GM12878 (cell line): ENCODE measurements around the gene KCNA5. TPM values are rescaled to one million over a fixed set of nuclear protein-coding genes. Genes with fewer than 3 reads are reported as not detected.

Source experiments
- ATAC-seq: fragments of 200-7000 bp; cut with Tn5 transposase; 3 replicates; pipeline ENCODE4 v1.9.1; 2020; ENCODE audit warnings: mild to moderate bottlenecking, moderate library complexity
- BruUV-seq: library from RNA; stranded (reverse); fragments of 400-500 nt; replicated peaks from 2 replicates; lab custom pipeline; 2021; lab: Mats Ljungman, UMichigan
- CTCF ChIA-PET: fragments of 300-600 bp; sonication (Branson Sonifier 250); formaldehyde crosslinking; extraction: SDS; loops from one replicate; lab custom pipeline; 2021; ENCODE audit warnings: inconsistent platforms; lab: Yijun Ruan, JAX
- POLR2A ChIA-PET: fragments of 350-600 bp; formaldehyde crosslinking; extraction: SDS; loops from one replicate; lab custom pipeline; 2021; ENCODE audit warnings: inconsistent platforms; lab: Charles Lee
- RAD21 ChIA-PET: fragments of 300-600 bp; sonication (Branson Sonifier 250); formaldehyde crosslinking; loops from one replicate; lab custom pipeline; 2023; ENCODE audit warnings: antibody characterized with exemption; ENCODE audit not compliant: unreplicated experiment; lab: Charles Lee
- SMC1A ChIA-PET: fragments of 300-600 bp; sonication (Branson Sonifier 250); formaldehyde crosslinking; loops from one replicate; lab custom pipeline; 2023; ENCODE audit not compliant: unreplicated experiment, uncharacterized antibody; lab: Charles Lee
- DNase-seq: peaks from one replicate; pipeline ENCODE4 v3.0.0-alpha.2; 2011; ENCODE audit warnings: low read depth, low spot score
- FAIRE-seq: peaks from 3 replicates; lab custom pipeline; 2011; peaks lifted over from hg19 to GRCh38; lab: Jason Lieb, UNC
- H2AFZ ChIP-seq: 2 replicates; pipeline ENCODE4 v1.6.0; 2011; ENCODE audit warnings: low read depth, low read length, control low read depth; ENCODE audit not compliant: control insufficient read depth
- H3K27ac ChIP-seq: 2 replicates; pipeline ENCODE4 v1.5.1; 2011; ENCODE audit warnings: control low read depth; ENCODE audit not compliant: control insufficient read depth, insufficient read depth
- H3K27me3 ChIP-seq, 2 experiments: replicated peaks in 1 of 2; 2 replicates each; pipeline versions ENCODE4 v1.6.0 to v1.6.1; 2011; ENCODE audit warnings: low read length in 1 of 2; ENCODE audit not compliant: control insufficient read depth in 2 of 2, insufficient read depth in 2 of 2
- H3K36me3 ChIP-seq, 2 experiments: 2 replicates each; pipeline ENCODE4 v1.5.1; 2011; ENCODE audit warnings: low read length in 1 of 2; ENCODE audit not compliant: control insufficient read depth in 2 of 2, insufficient read depth in 2 of 2
- H3K4me1 ChIP-seq: 2 replicates; pipeline ENCODE4 v1.6.1; 2011; ENCODE audit warnings: mild to moderate bottlenecking, low read length, moderate library complexity, mixed read lengths; ENCODE audit not compliant: control insufficient read depth, insufficient read depth
- H3K4me2 ChIP-seq: 2 replicates; pipeline ENCODE4 v1.6.0; 2011; ENCODE audit warnings: control low read depth; ENCODE audit not compliant: control insufficient read depth, insufficient read depth
- H3K4me3 ChIP-seq: fragments of 200-600 bp; sonication (generic); 2 replicates; pipeline ENCODE4 v1.5.1; 2016
- H3K79me2 ChIP-seq: 2 replicates; pipeline ENCODE4 v1.6.0; 2011; ENCODE audit warnings: low read length; ENCODE audit not compliant: control insufficient read depth, insufficient read depth
- H3K9ac ChIP-seq: 2 replicates; pipeline ENCODE4 v1.8.0; 2011; ENCODE audit warnings: low read length, control low read depth, mixed read lengths; ENCODE audit not compliant: control insufficient read depth, insufficient read depth
- H3K9me3 ChIP-seq: replicated peaks from 3 replicates; pipeline ENCODE4 v1.5.1; 2011; ENCODE audit warnings: mild to moderate bottlenecking, low read length; ENCODE audit not compliant: control insufficient read depth, insufficient read depth
- H4K20me1 ChIP-seq: 2 replicates; pipeline ENCODE4 v1.6.0; 2011; ENCODE audit not compliant: control insufficient read depth, insufficient read depth
- ETV6 ChIP-seq, 2 experiments: fragments of 450-650 bp in 1 of 2; IDR thresholded peaks in 1 of 2; conservative IDR thresholded peaks in 1 of 2; 2 replicates each; pipeline ENCODE4 v1.6.1; 2014; ENCODE audit warnings: antibody characterized with exemption in 1 of 2, borderline replicate concordance in 1 of 2, low read depth in 1 of 2, mild to moderate bottlenecking in 1 of 2, moderate library complexity in 1 of 2
- RCOR1 ChIP-seq: conservative IDR thresholded peaks from 2 replicates; pipeline ENCODE4 v1.6.1; 2012; ENCODE audit warnings: low read depth, low read length, improper control_type of control experiment
- SMAD1 ChIP-seq: fragments of 450-650 bp; IDR thresholded peaks from 2 replicates; pipeline ENCODE4 v1.6.1; 2018; ENCODE audit warnings: mild to moderate bottlenecking, low read depth; ENCODE audit not compliant: partially characterized antibody
- YY1 ChIP-seq: IDR thresholded peaks from 2 replicates; pipeline ENCODE4 v1.6.1; 2011; ENCODE audit warnings: low read depth, mild to moderate bottlenecking, low read length
- ZZZ3 ChIP-seq: IDR thresholded peaks from 2 replicates; pipeline ENCODE4 v1.6.1; 2011; ENCODE audit warnings: low read depth; ENCODE audit not compliant: control insufficient read depth, insufficient read length
- WGBS: methylation state at CpG from one replicate; pipeline ENCODE4 v1.1.6; 2016; ENCODE audit warnings: low lambda C conversion rate; ENCODE audit not compliant: insufficient replicate concordance, insufficient coverage; ENCODE audit errors: missing lambda C conversion rate; 5-methylcytosine and 5-hydroxymethylcytosine counted together
- in situ Hi-C: fragments of 300-500 bp; cut with MboI; formaldehyde crosslinking; loops from 9 replicates; pipeline ENCODE4 v1.14.3; 2018; ENCODE audit warnings: mixed read lengths
- intact Hi-C: fragments of 100-400 bp; cut with micrococcal nuclease; formaldehyde crosslinking; loops from one replicate; pipeline ENCODE4 v1.14.2; 2022; ENCODE audit not compliant: unreplicated experiment
- polyA plus RNA-seq, 11 experiments: library from polyadenylated mRNA; depleted of rRNA in 4 of 11; unstranded in 6 of 11; stranded (reverse) in 5 of 11; fragments of >200 nt; fragmentation: Nextera tagmentation in 4 of 11; fragmentation: Illumina TruSeq in 1 of 11; extraction: Ambion mirVana in 4 of 11; extraction: Trizol in 1 of 11; gene quantifications; 1 replicate in 1 of 11; 2 replicates in 10 of 11; pipeline versions ENCODE4 v1.2.1 to v1.2.3, GENCODE V29; 2011 to 2016; ENCODE audit warnings: inconsistent platforms in 2 of 11, missing spikeins in 2 of 11, low read depth in 1 of 11
- total RNA-seq, 4 experiments: library from RNA; depleted of rRNA in 3 of 4; stranded (reverse); fragments of >200 nt in 3 of 4; fragmentation: Illumina TruSeq in 1 of 4; extraction: Trizol in 1 of 4; gene quantifications; 2 replicates each; pipeline versions ENCODE4 v1.2.1 to v1.2.3, GENCODE V29; 2013 to 2021
- TF ChIP-seq, protein P1 (sequence below): fragments of 450-650 bp; IDR thresholded peaks from 2 replicates; pipeline ENCODE4 v1.6.1; 2014; ENCODE audit warnings: mild to moderate bottlenecking
- TF ChIP-seq, protein P2 (sequence below): IDR thresholded peaks from 2 replicates; pipeline ENCODE4 v1.6.1; 2012; ENCODE audit warnings: low read depth, low read length, improper control_type of control experiment
- TF ChIP-seq, protein P3 (sequence below): fragments of 450-650 bp; IDR thresholded peaks from 2 replicates; pipeline ENCODE4 v1.6.1; 2017; ENCODE audit warnings: low read depth, mild to moderate bottlenecking, moderate library complexity
- TF ChIP-seq, protein P4 (sequence below): IDR thresholded peaks from 2 replicates; pipeline ENCODE4 v1.6.1; 2012; ENCODE audit warnings: low read depth, low read length, improper control_type of control experiment

KCNA5 gene
- total and polyA plus RNA-seq, 10 of the 15 experiments (the other 5 are each of a cell fraction or from before 2014, with no cell fraction given), result 0.11 to 0.56 (median 0.19) TPM; not detected in 4

DNA sequence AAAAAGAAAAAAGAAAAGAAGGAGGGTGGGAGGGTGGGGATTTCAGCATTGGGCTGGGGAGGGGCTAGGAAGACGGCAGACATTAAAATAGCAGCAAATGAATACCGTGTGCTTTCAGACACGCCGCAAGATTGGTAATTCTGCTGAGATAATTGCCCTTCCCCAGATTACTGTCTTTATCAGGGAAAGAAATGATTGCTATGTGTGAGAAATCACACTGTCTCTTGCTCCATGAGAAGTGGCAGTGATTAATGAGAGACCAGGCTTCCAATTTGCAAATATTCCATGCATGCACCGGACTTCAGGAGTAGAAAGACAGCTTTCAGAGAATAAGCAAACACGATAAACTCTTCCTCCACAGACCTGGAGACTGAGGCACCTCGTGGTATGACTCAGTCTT, 7.6 kb upstream of the KCNA5 start:
- ChIA-PET POLR2A (no interaction called here), CTCF (interaction anchor here (1.0 kb wide), 1 partner anchor 179 kb away, joined by 3 read pairs; no protein-coding TSS in a partner anchor), RAD21 (no interaction called here)
- ATAC-seq (no peak), DNase-seq (no peak)
- WGBS, result 69% methylated on average over 7 of the region's 7 CpGs
- H4K20me1 ChIP-seq, result no peaks in the 10 kb centered on the region
- H3K4me2 ChIP-seq, result no peak overlapping the region
- H3K9me3 ChIP-seq, result no peaks in the 10 kb centered on the region
- H3K27me3 ChIP-seq, result 0 out of 4 replicates have a peak, but pooled peaks cover 0 to 1% of the 10 kb centered on the region in 2 experiments
- in situ Hi-C loops, result no loop called here
- no peak overlapping the region for H3K9ac ChIP-seq
- H3K79me2 ChIP-seq, result no peaks in the 10 kb centered on the region
- BruUV-seq, result no TSS peak
- no peak overlapping the region for H3K27ac ChIP-seq
- no peak overlapping the region for H2AFZ ChIP-seq
- H3K4me1 ChIP-seq, result peaks cover 11% of the 10 kb centered on the region
- intact Hi-C loops, result no loop called here
- no peaks in the 10 kb centered on the region for H3K36me3 ChIP-seq
- H3K4me3 ChIP-seq, result no peak overlapping the region
- TF ChIP-seq, protein P1, sequence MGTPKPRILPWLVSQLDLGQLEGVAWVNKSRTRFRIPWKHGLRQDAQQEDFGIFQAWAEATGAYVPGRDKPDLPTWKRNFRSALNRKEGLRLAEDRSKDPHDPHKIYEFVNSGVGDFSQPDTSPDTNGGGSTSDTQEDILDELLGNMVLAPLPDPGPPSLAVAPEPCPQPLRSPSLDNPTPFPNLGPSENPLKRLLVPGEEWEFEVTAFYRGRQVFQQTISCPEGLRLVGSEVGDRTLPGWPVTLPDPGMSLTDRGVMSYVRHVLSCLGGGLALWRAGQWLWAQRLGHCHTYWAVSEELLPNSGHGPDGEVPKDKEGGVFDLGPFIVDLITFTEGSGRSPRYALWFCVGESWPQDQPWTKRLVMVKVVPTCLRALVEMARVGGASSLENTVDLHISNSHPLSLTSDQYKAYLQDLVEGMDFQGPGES, result no peak
- TF ChIP-seq, all 136 proteins: peak for 0
- SMC1A ChIA-PET, result no interaction called here
- no peak for FAIRE-seq

DNA sequence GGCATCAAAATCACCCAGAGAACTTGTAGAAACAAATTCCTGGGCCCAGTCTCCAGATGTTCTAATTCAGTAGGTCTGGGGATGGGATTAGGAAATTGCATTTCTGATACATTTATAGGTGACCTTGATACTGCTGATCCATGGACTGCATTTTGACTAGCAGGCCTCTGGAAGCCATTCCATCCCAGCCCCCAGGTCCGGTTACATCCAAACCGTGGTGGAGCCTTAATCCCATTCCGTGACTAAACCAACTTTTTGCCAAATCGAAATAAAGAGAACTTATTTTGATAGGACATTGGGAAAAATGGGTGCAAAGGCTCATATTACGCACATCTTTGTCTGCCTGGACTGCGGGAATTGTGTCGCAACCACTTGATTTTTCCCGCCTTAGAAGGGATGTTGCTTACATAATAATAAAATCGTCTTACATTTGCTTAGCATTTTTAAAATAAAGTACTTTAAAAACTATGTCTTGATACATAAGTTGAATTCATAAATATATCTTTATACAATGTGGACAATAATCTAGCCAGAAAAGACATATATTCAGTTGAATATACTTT, 5.8 kb upstream of the KCNA5 start:
- ChIA-PET POLR2A (no interaction called here), RAD21 (no interaction called here), SMC1A (no interaction called here), CTCF (no interaction called here)
- H2AFZ ChIP-seq, result no peak overlapping the region
- in situ Hi-C loops, result no loop called here
- intact Hi-C loops, result no loop called here
- no peaks in the 10 kb centered on the region for H3K9me3 ChIP-seq
- H3K4me1 ChIP-seq, result peaks cover 14% of the 10 kb centered on the region
- no peak for ATAC-seq
- no peak for DNase-seq
- H3K79me2 ChIP-seq, result no peaks in the 10 kb centered on the region
- no peaks in the 10 kb centered on the region for H4K20me1 ChIP-seq
- no peak for FAIRE-seq
- WGBS, result 48% methylated on average over 9 of the region's 9 CpGs
- no peak overlapping the region for H3K27ac ChIP-seq
- H3K36me3 ChIP-seq, result no peaks in the 10 kb centered on the region
- no peak overlapping the region for H3K4me3 ChIP-seq
- peaks cover 0 to 6% of the 10 kb centered on the region in 2 experiments; a peak in 2 of 4 replicates for H3K27me3 ChIP-seq
- H3K9ac ChIP-seq, result no peak overlapping the region
- no TSS peak for BruUV-seq
- H3K4me2 ChIP-seq, result no peak overlapping the region
- TF ChIP-seq RCOR1 (no peak), SMAD1 (no peak), YY1 (no peak), ETV6 (conservative IDR thresholded peaks at IDR 0.05 in 1 of 2, IDR thresholded peaks at IDR 0.05 in 1 of 2; ENCODE audit: borderline replicate concordance in 1 of 2, low read depth in 1 of 2) (no peak), ZZZ3 (no peak)
- TF ChIP-seq, protein P2, sequence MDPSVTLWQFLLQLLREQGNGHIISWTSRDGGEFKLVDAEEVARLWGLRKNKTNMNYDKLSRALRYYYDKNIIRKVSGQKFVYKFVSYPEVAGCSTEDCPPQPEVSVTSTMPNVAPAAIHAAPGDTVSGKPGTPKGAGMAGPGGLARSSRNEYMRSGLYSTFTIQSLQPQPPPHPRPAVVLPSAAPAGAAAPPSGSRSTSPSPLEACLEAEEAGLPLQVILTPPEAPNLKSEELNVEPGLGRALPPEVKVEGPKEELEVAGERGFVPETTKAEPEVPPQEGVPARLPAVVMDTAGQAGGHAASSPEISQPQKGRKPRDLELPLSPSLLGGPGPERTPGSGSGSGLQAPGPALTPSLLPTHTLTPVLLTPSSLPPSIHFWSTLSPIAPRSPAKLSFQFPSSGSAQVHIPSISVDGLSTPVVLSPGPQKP, result no peak
- TF ChIP-seq, protein P3, sequence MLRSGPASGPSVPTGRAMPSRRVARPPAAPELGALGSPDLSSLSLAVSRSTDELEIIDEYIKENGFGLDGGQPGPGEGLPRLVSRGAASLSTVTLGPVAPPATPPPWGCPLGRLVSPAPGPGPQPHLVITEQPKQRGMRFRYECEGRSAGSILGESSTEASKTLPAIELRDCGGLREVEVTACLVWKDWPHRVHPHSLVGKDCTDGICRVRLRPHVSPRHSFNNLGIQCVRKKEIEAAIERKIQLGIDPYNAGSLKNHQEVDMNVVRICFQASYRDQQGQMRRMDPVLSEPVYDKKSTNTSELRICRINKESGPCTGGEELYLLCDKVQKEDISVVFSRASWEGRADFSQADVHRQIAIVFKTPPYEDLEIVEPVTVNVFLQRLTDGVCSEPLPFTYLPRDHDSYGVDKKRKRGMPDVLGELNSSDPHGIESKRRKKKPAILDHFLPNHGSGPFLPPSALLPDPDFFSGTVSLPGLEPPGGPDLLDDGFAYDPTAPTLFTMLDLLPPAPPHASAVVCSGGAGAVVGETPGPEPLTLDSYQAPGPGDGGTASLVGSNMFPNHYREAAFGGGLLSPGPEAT, result no peak
- TF ChIP-seq, protein P4, sequence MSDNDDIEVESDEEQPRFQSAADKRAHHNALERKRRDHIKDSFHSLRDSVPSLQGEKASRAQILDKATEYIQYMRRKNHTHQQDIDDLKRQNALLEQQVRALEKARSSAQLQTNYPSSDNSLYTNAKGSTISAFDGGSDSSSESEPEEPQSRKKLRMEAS, result no peak
